H9 (cell line): ENCODE data around the gene LHFPL6. TPM values are rescaled to one million over a fixed set of nuclear protein-coding genes. Genes with fewer than 3 reads are reported as not detected.

ENCODE experiments used
- DNase-seq: peaks from one replicate; pipeline ENCODE4 v3.0.0-alpha.2; 2017
- H2AFZ ChIP-seq: one replicate; pipeline ENCODE4 v1.6.1; 2013; ENCODE audit warnings: mild to moderate bottlenecking, low read length, control low read depth, moderate library complexity
- H2AK5ac ChIP-seq: 2 replicates; pipeline ENCODE4 v1.6.1; 2013; ENCODE audit warnings: low read length, control low read depth, mixed read lengths; ENCODE audit not compliant: insufficient read length
- H2BK120ac ChIP-seq: one replicate; pipeline ENCODE4 v1.6.1; 2013; ENCODE audit warnings: low read depth, mild to moderate bottlenecking, low read length, control low read depth, inconsistent platforms; ENCODE audit not compliant: poor library complexity, severe bottlenecking
- H2BK12ac ChIP-seq: 2 replicates; pipeline ENCODE4 v1.6.1; 2013; ENCODE audit warnings: low read length, control low read depth, mixed read lengths, low read depth; ENCODE audit not compliant: insufficient read length
- H2BK15ac ChIP-seq: 2 replicates; pipeline ENCODE4 v1.6.1; 2013; ENCODE audit warnings: low read depth, low read length, control low read depth
- H2BK20ac ChIP-seq: one replicate; pipeline ENCODE4 v1.6.1; 2013; ENCODE audit warnings: low read depth, mild to moderate bottlenecking, low read length, control low read depth, inconsistent platforms; ENCODE audit not compliant: poor library complexity, severe bottlenecking
- H2BK5ac ChIP-seq: 2 replicates; pipeline ENCODE4 v1.6.1; 2013; ENCODE audit warnings: low read length, control low read depth, mixed read lengths; ENCODE audit not compliant: insufficient read length
- H3K14ac ChIP-seq: 2 replicates; pipeline ENCODE4 v1.6.1; 2013; ENCODE audit warnings: low read length, control low read depth; ENCODE audit not compliant: insufficient read depth
- H3K18ac ChIP-seq: 2 replicates; pipeline ENCODE4 v1.6.1; 2013; ENCODE audit warnings: low read depth, mild to moderate bottlenecking, mixed read lengths, low read length, control low read depth; ENCODE audit not compliant: insufficient read length
- H3K23ac ChIP-seq: 2 replicates; pipeline ENCODE4 v1.6.1; 2013; ENCODE audit warnings: low read length, control low read depth, mixed read lengths, low read depth; ENCODE audit not compliant: insufficient read length
- H3K23me2 ChIP-seq: 2 replicates; pipeline ENCODE4 v1.6.1; 2013; ENCODE audit warnings: low read depth, mild to moderate bottlenecking, mixed read lengths, low read length, control low read depth; ENCODE audit not compliant: insufficient read length, poor library complexity, severe bottlenecking
- H3K27ac ChIP-seq: 2 replicates; pipeline ENCODE4 v1.5.1; 2013; ENCODE audit warnings: low read length, control low read depth, mixed read lengths, low read depth; ENCODE audit not compliant: insufficient read length
- H3K27me3 ChIP-seq: 2 replicates; pipeline ENCODE4 v1.6.1; 2013; ENCODE audit warnings: low read length, control low read depth, inconsistent platforms; ENCODE audit not compliant: insufficient read depth
- H3K4ac ChIP-seq: 2 replicates; pipeline ENCODE4 v1.6.1; 2013; ENCODE audit warnings: low read depth, mild to moderate bottlenecking, control low read depth, inconsistent platforms, low read length, moderate library complexity
- H3K4me1 ChIP-seq: 2 replicates; pipeline ENCODE4 v1.6.1; 2013; ENCODE audit warnings: low read length, control low read depth, inconsistent platforms; ENCODE audit not compliant: insufficient read depth
- H3K4me2 ChIP-seq: 2 replicates; pipeline ENCODE4 v1.6.1; 2013; ENCODE audit warnings: low read length, control low read depth, mixed read lengths; ENCODE audit not compliant: insufficient read length, insufficient read depth
- H3K56ac ChIP-seq: 2 replicates; pipeline ENCODE4 v1.6.1; 2013; ENCODE audit warnings: low read depth, mild to moderate bottlenecking, mixed read lengths, low read length, control low read depth; ENCODE audit not compliant: insufficient read length
- H3K79me1 ChIP-seq: 2 replicates; pipeline ENCODE4 v1.6.1; 2013; ENCODE audit warnings: low read depth, mild to moderate bottlenecking, moderate library complexity, low read length, control low read depth, inconsistent platforms; ENCODE audit not compliant: insufficient read depth, poor library complexity, severe bottlenecking
- H3K79me2 ChIP-seq: 2 replicates; pipeline ENCODE4 v1.6.1; 2013; ENCODE audit warnings: low read length, control low read depth, inconsistent platforms; ENCODE audit not compliant: insufficient read depth
- H3K9ac ChIP-seq: 2 replicates; pipeline ENCODE4 v1.6.1; 2013; ENCODE audit warnings: low read length, control low read depth, mixed read lengths; ENCODE audit not compliant: insufficient read length; ENCODE audit errors: extremely low read depth
- H3K9me3 ChIP-seq: one replicate; pipeline ENCODE4 v1.6.1; 2013; ENCODE audit warnings: low read depth, low read length, inconsistent platforms; ENCODE audit not compliant: control insufficient read depth
- H3T11ph ChIP-seq: one replicate; pipeline ENCODE4 v1.6.1; 2013; ENCODE audit warnings: mild to moderate bottlenecking, low read length, control low read depth, inconsistent platforms
- H4K20me1 ChIP-seq: one replicate; pipeline ENCODE4 v1.6.1; 2013; ENCODE audit not compliant: control insufficient read depth, insufficient read length, insufficient read depth
- H4K5ac ChIP-seq: 2 replicates; pipeline ENCODE4 v1.6.1; 2013; ENCODE audit warnings: low read depth, mild to moderate bottlenecking, mixed read lengths, low read length, control low read depth; ENCODE audit not compliant: insufficient read length
- H4K8ac ChIP-seq: replicated peaks from 2 replicates; pipeline ENCODE4 v1.6.1; 2013; ENCODE audit warnings: low read length, control low read depth, mixed read lengths, low read depth; ENCODE audit not compliant: insufficient read length
- H4K91ac ChIP-seq: 2 replicates; pipeline ENCODE4 v1.6.1; 2013; ENCODE audit warnings: low read depth, mild to moderate bottlenecking, moderate library complexity, mixed read lengths, low read length, control low read depth; ENCODE audit not compliant: insufficient read length
- H3K27ac Mint-ChIP-seq, 3 experiments: 2 replicates in 2 of 3; 3 replicates in 1 of 3; pipeline ENCODE4 v1.8.0; 2020 to 2021; ENCODE audit warnings: mixed read lengths in 3 of 3, mild to moderate bottlenecking in 1 of 3, moderate library complexity in 1 of 3
- H3K27me3 Mint-ChIP-seq: 2 replicates; pipeline ENCODE4 v1.8.0; 2021; ENCODE audit warnings: low read depth, mild to moderate bottlenecking, moderate library complexity, mixed read lengths
- H3K36me3 Mint-ChIP-seq, 3 experiments: 2 replicates in 2 of 3; 3 replicates in 1 of 3; pipeline ENCODE4 v1.8.0; 2020 to 2021; ENCODE audit warnings: low read depth in 3 of 3, mixed read lengths in 3 of 3; ENCODE audit not compliant: insufficient read depth in 1 of 3
- H3K4me1 Mint-ChIP-seq, 2 experiments: 2 replicates each; pipeline ENCODE4 v1.8.0; 2020; ENCODE audit warnings: mixed read lengths in 2 of 2
- H3K4me3 Mint-ChIP-seq, 2 experiments: 2 replicates in 1 of 2; 3 replicates in 1 of 2; pipeline ENCODE4 v1.8.0; 2020 to 2021; ENCODE audit warnings: mild to moderate bottlenecking in 2 of 2, mixed read lengths in 2 of 2, moderate library complexity in 1 of 2
- H3K9me3 Mint-ChIP-seq, 2 experiments: 2 replicates in 1 of 2; 3 replicates in 1 of 2; pipeline ENCODE4 v1.8.0; 2020; ENCODE audit warnings: mild to moderate bottlenecking in 2 of 2, mixed read lengths in 2 of 2, moderate library complexity in 1 of 2
- WGBS: extraction: QIAGEN DNeasy Blood & Tissue Kit; methylation state at CpG from one replicate; pipeline ENCODE4 v1.1.7; 2013; ENCODE audit warnings: missing lambda C conversion rate, low lambda C conversion rate, mixed read lengths; ENCODE audit not compliant: insufficient read length; ENCODE audit errors: extremely low coverage; 5-methylcytosine and 5-hydroxymethylcytosine counted together
- total RNA-seq: library from RNA; stranded (reverse); gene quantifications from 2 replicates; pipeline ENCODE4 v1.2.1, GENCODE V29; 2021
- TF ChIP-seq, protein P1 (sequence below): fragments of 200-600 bp; sonication (generic); conservative IDR thresholded peaks from 3 replicates; pipeline ENCODE4 v1.8.0; 2021; ENCODE audit warnings: antibody characterized with exemption, mild to moderate bottlenecking

LHFPL6 gene
- total RNA-seq, 1 experiment from 2014 or later: 3.5 TPM

DNA sequence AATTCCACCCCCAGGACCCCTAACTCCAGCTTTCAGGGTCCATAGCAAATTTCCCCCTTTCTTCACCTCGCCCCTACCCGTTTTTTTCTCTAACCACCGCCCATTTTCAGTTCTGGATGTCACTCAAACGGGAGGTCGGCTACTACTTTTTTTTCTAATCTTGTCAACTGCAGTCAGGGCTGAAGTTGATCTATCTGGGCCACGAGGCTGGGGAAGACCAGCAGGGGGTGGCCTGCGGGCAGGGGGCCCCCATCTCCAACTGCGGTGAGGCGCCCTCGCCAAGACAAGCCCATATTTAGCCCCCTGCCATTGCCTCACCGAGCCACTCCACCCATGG, 748 bp downstream of the LHFPL6 start:
- H3K23me2 ChIP-seq: peaks cover 9% of the 10 kb centered on the region
- no peak overlapping the region for H3K18ac ChIP-seq
- no peak for DNase-seq
- H2AFZ ChIP-seq: no peak overlapping the region
- no peak overlapping the region for H2BK20ac ChIP-seq
- no peaks in the 10 kb centered on the region for H3K79me1 ChIP-seq
- H3K9ac ChIP-seq: no peak overlapping the region
- H4K8ac ChIP-seq: no peak overlapping the region
- no peak overlapping the region for H2BK15ac ChIP-seq
- Mint-ChIP-seq H3K27me3 (peaks cover 63% of the 10 kb centered on the region), H3K4me1 (peaks cover 18 to 22% of the 10 kb centered on the region in 2 experiments), H3K9me3 (no peaks in the 10 kb centered on the region; a peak in 1 of 5 replicates), H3K4me3 (peak overlapping the region; percentile 74 to 94), H3K27ac (no peak overlapping the region), H3K36me3 (no peaks in the 10 kb centered on the region)
- no peak overlapping the region for H2BK5ac ChIP-seq
- no peaks in the 10 kb centered on the region for H3K79me2 ChIP-seq
- H4K5ac ChIP-seq: no peak overlapping the region
- no peak overlapping the region for H4K91ac ChIP-seq
- peaks cover 3% of the 10 kb centered on the region; the same call in 1 of the 2 replicates for H3K27me3 ChIP-seq
- no peak overlapping the region for H3K27ac ChIP-seq
- peak overlapping the region; percentile 98 for H3K4me2 ChIP-seq
- H4K20me1 ChIP-seq: no peaks in the 10 kb centered on the region
- H3K4ac ChIP-seq: no peak overlapping the region
- peaks cover 2% of the 10 kb centered on the region; the same call in 1 of the 2 replicates for H3K4me1 ChIP-seq
- H2AK5ac ChIP-seq: no peak overlapping the region
- no peak overlapping the region for H3K23ac ChIP-seq
- no peaks in the 10 kb centered on the region for H3K9me3 ChIP-seq
- no CpG with 5 or more reads among the region's 11 CpGs for WGBS
- no peak overlapping the region for H2BK120ac ChIP-seq
- H3T11ph ChIP-seq: no peak overlapping the region
- H3K56ac ChIP-seq: no peak overlapping the region
- TF ChIP-seq, protein P1, sequence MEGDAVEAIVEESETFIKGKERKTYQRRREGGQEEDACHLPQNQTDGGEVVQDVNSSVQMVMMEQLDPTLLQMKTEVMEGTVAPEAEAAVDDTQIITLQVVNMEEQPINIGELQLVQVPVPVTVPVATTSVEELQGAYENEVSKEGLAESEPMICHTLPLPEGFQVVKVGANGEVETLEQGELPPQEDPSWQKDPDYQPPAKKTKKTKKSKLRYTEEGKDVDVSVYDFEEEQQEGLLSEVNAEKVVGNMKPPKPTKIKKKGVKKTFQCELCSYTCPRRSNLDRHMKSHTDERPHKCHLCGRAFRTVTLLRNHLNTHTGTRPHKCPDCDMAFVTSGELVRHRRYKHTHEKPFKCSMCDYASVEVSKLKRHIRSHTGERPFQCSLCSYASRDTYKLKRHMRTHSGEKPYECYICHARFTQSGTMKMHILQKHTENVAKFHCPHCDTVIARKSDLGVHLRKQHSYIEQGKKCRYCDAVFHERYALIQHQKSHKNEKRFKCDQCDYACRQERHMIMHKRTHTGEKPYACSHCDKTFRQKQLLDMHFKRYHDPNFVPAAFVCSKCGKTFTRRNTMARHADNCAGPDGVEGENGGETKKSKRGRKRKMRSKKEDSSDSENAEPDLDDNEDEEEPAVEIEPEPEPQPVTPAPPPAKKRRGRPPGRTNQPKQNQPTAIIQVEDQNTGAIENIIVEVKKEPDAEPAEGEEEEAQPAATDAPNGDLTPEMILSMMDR: no peak
- H2BK12ac ChIP-seq: no peak overlapping the region
- no peak overlapping the region for H3K14ac ChIP-seq
